NB4 (cell line): ENCODE data around the gene GABRA5.

Experiments used
- POLR2A ChIP-seq: IDR thresholded peaks from 2 replicates; pipeline ENCODE4 v1.6.1; 2011; ENCODE audit warnings: mild to moderate bottlenecking; ENCODE audit not compliant: insufficient read length; ENCODE audit errors: extremely low read depth
- TF ChIP-seq, protein P1 (sequence below): IDR thresholded peaks from one replicate; pipeline ENCODE4 v1.5.1; 2012; ENCODE audit warnings: low read depth, low read length
- TF ChIP-seq, protein P2 (sequence below): IDR thresholded peaks from 2 replicates; pipeline ENCODE4 v1.6.1; 2011; ENCODE audit warnings: low read depth, low read length

DNA sequence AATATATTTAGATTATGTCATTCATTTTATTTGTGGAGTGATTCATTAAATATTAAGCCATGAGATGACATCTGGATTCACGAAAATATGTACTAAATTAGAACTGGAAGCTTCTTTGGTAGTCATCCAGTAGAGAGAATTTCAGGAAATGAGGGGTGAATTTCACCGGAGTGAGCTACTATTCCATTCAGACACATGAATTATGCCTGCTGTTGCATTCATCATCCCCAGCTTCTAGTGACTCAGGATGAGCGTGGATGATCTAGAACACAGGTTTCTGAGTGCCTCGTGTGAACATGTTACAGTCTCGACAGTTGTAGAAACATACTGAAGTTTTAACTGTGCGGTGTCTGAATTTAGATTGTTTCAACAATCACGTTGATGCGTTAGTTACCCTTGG, 61.2 kb downstream of the GABRA5 start:
- TF ChIP-seq, protein P1, sequence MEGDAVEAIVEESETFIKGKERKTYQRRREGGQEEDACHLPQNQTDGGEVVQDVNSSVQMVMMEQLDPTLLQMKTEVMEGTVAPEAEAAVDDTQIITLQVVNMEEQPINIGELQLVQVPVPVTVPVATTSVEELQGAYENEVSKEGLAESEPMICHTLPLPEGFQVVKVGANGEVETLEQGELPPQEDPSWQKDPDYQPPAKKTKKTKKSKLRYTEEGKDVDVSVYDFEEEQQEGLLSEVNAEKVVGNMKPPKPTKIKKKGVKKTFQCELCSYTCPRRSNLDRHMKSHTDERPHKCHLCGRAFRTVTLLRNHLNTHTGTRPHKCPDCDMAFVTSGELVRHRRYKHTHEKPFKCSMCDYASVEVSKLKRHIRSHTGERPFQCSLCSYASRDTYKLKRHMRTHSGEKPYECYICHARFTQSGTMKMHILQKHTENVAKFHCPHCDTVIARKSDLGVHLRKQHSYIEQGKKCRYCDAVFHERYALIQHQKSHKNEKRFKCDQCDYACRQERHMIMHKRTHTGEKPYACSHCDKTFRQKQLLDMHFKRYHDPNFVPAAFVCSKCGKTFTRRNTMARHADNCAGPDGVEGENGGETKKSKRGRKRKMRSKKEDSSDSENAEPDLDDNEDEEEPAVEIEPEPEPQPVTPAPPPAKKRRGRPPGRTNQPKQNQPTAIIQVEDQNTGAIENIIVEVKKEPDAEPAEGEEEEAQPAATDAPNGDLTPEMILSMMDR: no peak
- TF ChIP-seq POLR2A: no peak
- TF ChIP-seq, protein P2, sequence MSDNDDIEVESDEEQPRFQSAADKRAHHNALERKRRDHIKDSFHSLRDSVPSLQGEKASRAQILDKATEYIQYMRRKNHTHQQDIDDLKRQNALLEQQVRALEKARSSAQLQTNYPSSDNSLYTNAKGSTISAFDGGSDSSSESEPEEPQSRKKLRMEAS: no peak
